H1 (cell line): Measurements from ENCODE around the gene ERC1. TPM values are rescaled to one million over a fixed set of nuclear protein-coding genes. Genes with fewer than 3 reads are reported as not detected.
A peak's percentile ranks its signal among the peaks of the same experiment; 100 is the strongest.

Experiments
- CTCF ChIA-PET: fragments of 300-600 bp; sonication (Branson Sonifier 250); formaldehyde crosslinking; loops from one replicate; lab custom pipeline; 2021; ENCODE audit not compliant: partially characterized antibody; lab: Charles Lee
- POLR2A ChIA-PET: fragments of 300-600 bp; sonication (Branson Sonifier 250); formaldehyde crosslinking; loops from one replicate; lab custom pipeline; 2021; ENCODE audit warnings: inconsistent platforms; ENCODE audit not compliant: partially characterized antibody; lab: Charles Lee
- DNase-seq, 2 experiments: peaks; one replicate each; pipeline versions ENCODE4 v3.0.0 to v3.0.0-alpha.2; 2010 to 2022; ENCODE audit warnings: low spot score in 2 of 2, low read depth in 1 of 2, mixed read lengths in 1 of 2
- FAIRE-seq: peaks from 2 replicates; lab custom pipeline; 2011; peaks lifted over from hg19 to GRCh38; lab: Jason Lieb, UNC
- H2AFZ ChIP-seq: 2 replicates; pipeline ENCODE4 v1.8.1; 2012; ENCODE audit warnings: low read length, inconsistent platforms
- H2AK5ac ChIP-seq: 2 replicates; pipeline ENCODE4 v1.6.1; 2013; ENCODE audit warnings: low read depth, low read length
- H2BK120ac ChIP-seq: replicated peaks from 2 replicates; pipeline ENCODE3; 2013; ENCODE audit warnings: low read depth, low read length, inconsistent platforms
- H2BK12ac ChIP-seq: 2 replicates; pipeline ENCODE4 v1.6.1; 2013; ENCODE audit warnings: low read depth, low read length
- H2BK15ac ChIP-seq: 2 replicates; pipeline ENCODE4 v1.6.1; 2013; ENCODE audit warnings: low read length
- H2BK20ac ChIP-seq: 2 replicates; pipeline ENCODE4 v1.6.1; 2013; ENCODE audit warnings: low read length
- H2BK5ac ChIP-seq: 2 replicates; pipeline ENCODE4 v1.6.1; 2013; ENCODE audit warnings: low read depth, low read length
- H3K14ac ChIP-seq: 2 replicates; pipeline ENCODE4 v1.6.1; 2013; ENCODE audit warnings: inconsistent platforms; ENCODE audit not compliant: insufficient read length
- H3K18ac ChIP-seq: 2 replicates; pipeline ENCODE4 v1.6.1; 2013; ENCODE audit warnings: low read length; ENCODE audit errors: extremely low read depth
- H3K23ac ChIP-seq: 2 replicates; pipeline ENCODE4 v1.6.1; 2013; ENCODE audit warnings: inconsistent platforms; ENCODE audit not compliant: insufficient read length
- H3K23me2 ChIP-seq: 2 replicates; pipeline ENCODE4 v1.6.1; 2013; ENCODE audit warnings: low read depth, low read length
- H3K27ac ChIP-seq: 2 replicates; pipeline ENCODE4 v1.6.1; 2011; ENCODE audit warnings: low read depth, low read length, inconsistent platforms
- H3K27me3 ChIP-seq, 4 experiments: replicated peaks in 1 of 4; 1 replicate in 1 of 4; 2 replicates in 3 of 4; pipeline versions ENCODE4 v1.6.1 to v1.8.1; 2011 to 2013; ENCODE audit warnings: low read length in 3 of 4, mild to moderate bottlenecking in 3 of 4, inconsistent platforms in 2 of 4, mixed read lengths in 2 of 4, moderate library complexity in 1 of 4; ENCODE audit not compliant: control insufficient read depth in 3 of 4, insufficient read depth in 3 of 4; ENCODE audit errors: extremely low read depth in 1 of 4
- H3K36me3 ChIP-seq, 4 experiments: 2 replicates each; pipeline versions ENCODE4 v1.6.1 to v1.8.1; 2011 to 2013; ENCODE audit warnings: mild to moderate bottlenecking in 4 of 4, low read length in 3 of 4, moderate library complexity in 2 of 4, control low read depth in 1 of 4, inconsistent platforms in 1 of 4; ENCODE audit not compliant: insufficient read depth in 4 of 4, control insufficient read depth in 2 of 4
- H3K4ac ChIP-seq: replicated peaks from 2 replicates; pipeline ENCODE3; 2013; ENCODE audit warnings: low read length, low read depth, mixed read lengths, inconsistent platforms; ENCODE audit not compliant: insufficient read length
- H3K4me1 ChIP-seq, 4 experiments: replicated peaks in 1 of 4; 1 replicate in 1 of 4; 2 replicates in 3 of 4; pipeline versions ENCODE4 v1.6.1 to v1.8.1; 2011 to 2013; ENCODE audit warnings: low read length in 3 of 4, inconsistent platforms in 2 of 4, mixed read lengths in 1 of 4; ENCODE audit not compliant: insufficient read depth in 4 of 4, control insufficient read depth in 3 of 4
- H3K4me2 ChIP-seq, 2 experiments: 2 replicates each; pipeline versions ENCODE4 v1.6.1 to v1.8.1; 2011 to 2013; ENCODE audit warnings: low read depth in 2 of 2, low read length in 2 of 2, control low read depth in 1 of 2, inconsistent platforms in 1 of 2, mild to moderate bottlenecking in 1 of 2; ENCODE audit not compliant: insufficient read depth in 1 of 2
- H3K4me3 ChIP-seq, 4 experiments: fragments of 200-600, 300-600 bp in 1 of 4; sonication (generic), shearing (Covaris generic), sonication (Bioruptor Twin) in 1 of 4; 2 replicates each; pipeline versions ENCODE4 v1.5.1 to v1.8.1; 2011 to 2016; ENCODE audit warnings: low read length in 4 of 4, low read depth in 3 of 4, control low read depth in 2 of 4, inconsistent platforms in 2 of 4, mild to moderate bottlenecking in 2 of 4, mixed read lengths in 1 of 4, moderate library complexity in 1 of 4; ENCODE audit not compliant: insufficient read depth in 2 of 4; ENCODE audit errors: extremely low read depth in 1 of 4
- H3K56ac ChIP-seq: replicated peaks from 2 replicates; pipeline ENCODE3; 2013; ENCODE audit warnings: low read depth, mild to moderate bottlenecking, mixed read lengths, low read length, inconsistent platforms; ENCODE audit not compliant: insufficient read length
- H3K79me1 ChIP-seq: 2 replicates; pipeline ENCODE4 v1.6.1; 2013; ENCODE audit warnings: low read depth, low read length, control low read depth
- H3K79me2 ChIP-seq, 2 experiments: 2 replicates each; pipeline versions ENCODE4 v1.6.1 to v1.8.1; 2012 to 2013; ENCODE audit warnings: low read length in 2 of 2, mild to moderate bottlenecking in 2 of 2, inconsistent platforms in 1 of 2; ENCODE audit not compliant: insufficient read depth in 2 of 2, control insufficient read depth in 1 of 2
- H3K9ac ChIP-seq, 4 experiments: replicated peaks in 1 of 4; 1 replicate in 1 of 4; 2 replicates in 3 of 4; pipeline versions ENCODE4 v1.6.1 to v1.8.1; 2011 to 2013; ENCODE audit warnings: low read depth in 3 of 4, low read length in 3 of 4, control low read depth in 2 of 4, mild to moderate bottlenecking in 2 of 4, moderate library complexity in 2 of 4, inconsistent platforms in 1 of 4; ENCODE audit errors: extremely low read depth in 1 of 4
- H3K9me3 ChIP-seq, 2 experiments: 2 replicates each; pipeline versions ENCODE4 v1.6.1 to v1.8.1; 2012 to 2013; ENCODE audit warnings: mild to moderate bottlenecking in 2 of 2, moderate library complexity in 2 of 2, control low read depth in 1 of 2, inconsistent platforms in 1 of 2, low read depth in 1 of 2, low read length in 1 of 2, mixed read lengths in 1 of 2; ENCODE audit not compliant: insufficient read depth in 2 of 2
- H4K20me1 ChIP-seq, 2 experiments: replicated peaks in 1 of 2; 2 replicates each; pipeline versions ENCODE3 to v1.8.1; 2011 to 2013; ENCODE audit warnings: inconsistent platforms in 2 of 2, low read length in 2 of 2, mild to moderate bottlenecking in 1 of 2; ENCODE audit not compliant: insufficient read depth in 2 of 2, control insufficient read depth in 1 of 2
- H4K5ac ChIP-seq: 2 replicates; pipeline ENCODE4 v1.6.1; 2013; ENCODE audit warnings: low read length, low read depth, mixed read lengths, inconsistent platforms; ENCODE audit not compliant: insufficient read length
- H4K8ac ChIP-seq: 2 replicates; pipeline ENCODE4 v1.8.0; 2013; ENCODE audit warnings: mild to moderate bottlenecking, moderate library complexity, low read length, inconsistent platforms; ENCODE audit not compliant: insufficient read depth; ENCODE audit errors: extremely low read depth
- H4K91ac ChIP-seq: replicated peaks from 2 replicates; pipeline ENCODE3; 2013; ENCODE audit warnings: low read length, mixed read lengths, inconsistent platforms; ENCODE audit not compliant: insufficient read length
- CHD2 ChIP-seq: IDR thresholded peaks from 2 replicates; pipeline ENCODE4 v1.6.1; 2012; ENCODE audit warnings: low read length, improper control_type of control experiment
- whole genome bisulfite sequencing, 2 experiments: shearing (Covaris generic) in 1 of 2; methylation state at CpG; one replicate each; pipeline versions ENCODE4 v1.1.6 to v1.1.7; 2013 to 2015; ENCODE audit warnings: low lambda C conversion rate in 2 of 2, mixed read lengths in 2 of 2, inconsistent platforms in 1 of 2, low coverage in 1 of 2, missing lambda C conversion rate in 1 of 2; ENCODE audit not compliant: insufficient replicate concordance in 2 of 2, insufficient coverage in 1 of 2, insufficient read length in 1 of 2; ENCODE audit errors: extremely low coverage in 1 of 2, missing lambda C conversion rate in 1 of 2; 5-methylcytosine and 5-hydroxymethylcytosine counted together
- polyA plus RNA-seq, 7 experiments: library from polyadenylated mRNA; depleted of rRNA in 3 of 7; stranded (reverse) in 5 of 7; unstranded in 2 of 7; fragments of >200 nt in 5 of 7; fragments of 200-250 nt in 2 of 7; gene quantifications; 1 replicate in 5 of 7; 2 replicates in 1 of 7; 4 replicates in 1 of 7; pipeline versions ENCODE4 v1.2.1 to v1.2.3, GENCODE V29; 2011 to 2013; ENCODE audit warnings: missing spikeins in 2 of 7, mixed read lengths in 2 of 7
- total RNA-seq: library from RNA; stranded (reverse); fragmentation: NEBNext Ultra II Directional; extraction: Animal tissue kit (Norgen Biotek cat#: 25700); gene quantifications from 2 replicates; pipeline ENCODE4 v1.2.1, GENCODE V29; 2021

ERC1 gene
- total and polyA plus RNA-seq, 2 of the 8 experiments (the other 6 are each of a cell fraction or from before 2014, with no cell fraction given) = 7.8 to 45.7 TPM

- Histone ChIP-seq H4K5ac (no peak overlapping the region), H3K36me3 (peaks cover 0 to 2% (median 0%) of the 10 kb centered on the region in 4 experiments; a peak in 1 of 8 replicates), H3K4me2 (no peak overlapping the region), H3K4ac (no peak overlapping the region), H2BK5ac (no peak overlapping the region), H2BK20ac (no peak overlapping the region), H3K9me3 (no peaks in the 10 kb centered on the region), H3K56ac (no peak overlapping the region), H3K14ac (no peak overlapping the region), H2AK5ac (no peak overlapping the region), H3K18ac (no peak overlapping the region), H3K4me3 (no peak overlapping the region), H3K23ac (no peak overlapping the region), H3K79me2 (no peaks in the 10 kb centered on the region), H2BK15ac (no peak overlapping the region), H2AFZ (no peak overlapping the region), H2BK12ac (0 out of 2 replicates have a peak overlapping the region, but pooled peaks have one; percentile 50), H4K91ac (no peak overlapping the region), H4K20me1 (no peaks in the 10 kb centered on the region), H3K27me3 (no peaks in the 10 kb centered on the region), H4K8ac (no peak overlapping the region), H3K23me2 (no peaks in the 10 kb centered on the region), H3K27ac (no peak overlapping the region), H3K9ac (no peak overlapping the region), H3K4me1 (peaks cover 1 to 4% (median 2%) of the 10 kb centered on the region in 4 experiments; a peak in 5 of 7 replicates), H3K79me1 (no peaks in the 10 kb centered on the region), H2BK120ac (no peak overlapping the region)
- POLR2A ChIA-PET = no interaction called here
- DNase-seq (no peak), FAIRE-seq (no peak)
- no peak for TF ChIP-seq CHD2
- CTCF ChIA-PET = interaction anchor here (1.0 to 1.4 kb wide), 3 partner anchors 27 to 351 kb away, joined by 3 to 5 read pairs (median 4); no protein-coding TSS in a partner anchor
- 78% methylated on average over 6 of the region's 6 CpGs; no CpG with 5 or more reads in 1 of the 2 experiments for WGBS, 2 experiments
Measured at GRCh38 chr12:1469070-1469469, 478.0 kb downstream of the ERC1 start.
